Colonic mucosa (tissue), 4 donors: ENCODE measurements around the gene ARF5. TPM values are rescaled to one million over a fixed set of nuclear protein-coding genes. Genes with fewer than 3 reads are reported as not detected.

Experiments
- DNase-seq: peaks from one replicate; pipeline ENCODE4 v3.0.0-alpha.2; 2020
- H3K27ac ChIP-seq: fragments of 200-600 bp; one replicate; pipeline ENCODE4 v1.8.0; 2021
- H3K27me3 ChIP-seq: fragments of 200-600 bp; one replicate; pipeline ENCODE4 v1.8.0; 2021
- H3K36me3 ChIP-seq: fragments of 200-600 bp; one replicate; pipeline ENCODE4 v1.8.0; 2021
- H3K4me1 ChIP-seq: fragments of 200-600 bp; one replicate; pipeline ENCODE4 v1.8.0; 2021; ENCODE audit warnings: mild to moderate bottlenecking
- H3K4me3 ChIP-seq: fragments of 200-600 bp; one replicate; pipeline ENCODE4 v1.8.0; 2021
- H3K9ac ChIP-seq, 2 donors: one replicate each; pipeline ENCODE4 v1.7.0; 2013; ENCODE audit warnings: control low read depth in 2 of 2, low read depth in 2 of 2, low read length in 2 of 2
- H3K9me3 ChIP-seq: fragments of 200-600 bp; one replicate; pipeline ENCODE4 v1.8.0; 2021
- CTCF ChIP-seq: fragments of 200-600 bp; IDR thresholded peaks from one replicate; pipeline ENCODE4 v1.8.0; 2022; ENCODE audit warnings: antibody characterized with exemption, mild to moderate bottlenecking
- intact Hi-C: fragments of 100-400 bp; cut with DNase I; formaldehyde crosslinking; loops from one replicate; pipeline ENCODE4 v1.14.1; 2022
- total RNA-seq, 2 donors: library from RNA; stranded (reverse); fragmentation: NEBNext Ultra II Directional in 1 of 2; extraction: Animal tissue kit (Norgen Biotek cat#: 25700) in 1 of 2; gene quantifications; one replicate each; pipeline ENCODE4 v1.2.1, GENCODE V29; 2021
- donor health status: healthy.
- donor health status: DM: no; HTN: no; CAD: no.
- donor health status: DM: no; HTN: no; CAD: no.

The ARF5 gene
- total RNA-seq, 2 donors from 2014 or later, result 150 to 178 TPM

GRCh38 chr7:127625331-127625730, 37.1 kb downstream of the ARF5 start:
- intact Hi-C loops, result no loop called here
- no peak for DNase-seq
- no peaks in the 10 kb centered on the region for H3K36me3 ChIP-seq
- no peak overlapping the region for H3K27ac ChIP-seq
- no peaks in the 10 kb centered on the region for H3K9me3 ChIP-seq
- no peak for TF ChIP-seq CTCF
- no peaks in the 10 kb centered on the region for H3K27me3 ChIP-seq
- H3K4me3 ChIP-seq, result no peak overlapping the region
- H3K4me1 ChIP-seq, result no peaks in the 10 kb centered on the region
- no peak overlapping the region for H3K9ac ChIP-seq

GRCh38 chr7:127628445-127628844, 40.2 kb downstream of the ARF5 start:
- Histone ChIP-seq H3K27me3 (no peaks in the 10 kb centered on the region), H3K9me3 (no peaks in the 10 kb centered on the region), H3K4me1 (no peaks in the 10 kb centered on the region), H3K4me3 (no peak overlapping the region), H3K9ac (no peak overlapping the region), H3K27ac (no peak overlapping the region), H3K36me3 (no peaks in the 10 kb centered on the region)
- no peak for TF ChIP-seq CTCF
- intact Hi-C loops, result no loop called here
- DNase-seq, result no peak

GRCh38 chr7:127629268-127629854, 41.1 kb downstream of the ARF5 start:
- no peak overlapping the region for H3K9ac ChIP-seq
- TF ChIP-seq CTCF, result peak; percentile 36
- peak; percentile 28 for DNase-seq
- no peaks in the 10 kb centered on the region for H3K27me3 ChIP-seq
- no peak overlapping the region for H3K4me3 ChIP-seq
- H3K27ac ChIP-seq, result no peak overlapping the region
- H3K9me3 ChIP-seq, result no peaks in the 10 kb centered on the region
- intact Hi-C loops, result no loop called here
- H3K36me3 ChIP-seq, result no peaks in the 10 kb centered on the region
- H3K4me1 ChIP-seq, result no peaks in the 10 kb centered on the region

- no peak overlapping the region for H3K27ac ChIP-seq
- no peaks in the 10 kb centered on the region for H3K27me3 ChIP-seq
Observed at GRCh38 chr7:127632276-127632910, 44.2 kb downstream of the ARF5 start.

GRCh38 chr7:127635659-127636285, 47.6 kb downstream of the ARF5 start:
- H3K27ac ChIP-seq, result no peak overlapping the region
- no peak for DNase-seq
- no peaks in the 10 kb centered on the region for H3K9me3 ChIP-seq

More at GRCh38 chr7:127632276-127632910, 44.2 kb downstream of the ARF5 start:
- no peak for DNase-seq
- H3K4me3 ChIP-seq, result no peak overlapping the region
- no peaks in the 10 kb centered on the region for H3K4me1 ChIP-seq
- intact Hi-C loops, result no loop called here
- H3K36me3 ChIP-seq, result no peaks in the 10 kb centered on the region
- H3K9me3 ChIP-seq, result no peaks in the 10 kb centered on the region
- TF ChIP-seq CTCF, result no peak
- no peak overlapping the region for H3K9ac ChIP-seq

More at GRCh38 chr7:127635659-127636285, 47.6 kb downstream of the ARF5 start:
- Histone ChIP-seq H3K9ac (no peak overlapping the region), H3K36me3 (no peaks in the 10 kb centered on the region), H3K4me3 (no peak overlapping the region), H3K4me1 (no peaks in the 10 kb centered on the region), H3K27me3 (no peaks in the 10 kb centered on the region)
- TF ChIP-seq CTCF, result no peak
- intact Hi-C loops, result no loop called here
